EL (cell line): Measurements from ENCODE around the gene NRDC.
A peak's percentile ranks its signal among the peaks of the same experiment; 100 is the strongest.
"Not testable (repeated sequence)": the region's sequence is repeated elsewhere in the genome, so short reads cannot be mapped to it uniquely, and the experiment has no call there.

ENCODE experiments used
- DNase-seq: peaks from one replicate; pipeline ENCODE4 v3.0.0-alpha.2; 2016

Gene NRDC

GRCh38 chr1:51878616-51879336 is at the start of gene NRDC:
NRDC (minus strand) TSS chr1:51878727; CDS start chr1:51878615, 112 bp downstream.
- peak; percentile 100 for DNase-seq

GRCh38 chr1:51927029-51927428 is 48.5 kb upstream of the NRDC start:
- peak; percentile 77 for DNase-seq

- peak; percentile 70 for DNase-seq
Measured at GRCh38 chr1:51926171-51926812, 47.8 kb upstream of the NRDC start.

- DNase-seq, result peak; percentile 94
Measured at GRCh38 chr1:51924455-51924854, 45.9 kb upstream of the NRDC start.

- no peak for DNase-seq
Measured at GRCh38 chr1:51922040-51922439, 43.5 kb upstream of the NRDC start.

GRCh38 chr1:51920130-51920529 is 41.6 kb upstream of the NRDC start:
- DNase-seq, result no peak

GRCh38 chr1:51919684-51920083 is 41.2 kb upstream of the NRDC start:
- DNase-seq, result no peak

GRCh38 chr1:51916587-51917405 is 38.3 kb upstream of the NRDC start:
- peak; percentile 51 for DNase-seq

GRCh38 chr1:51915951-51916350 is 37.4 kb upstream of the NRDC start:
- DNase-seq, result no peak

- no peak for DNase-seq
Measured at GRCh38 chr1:51912881-51913280, 34.4 kb upstream of the NRDC start.

- DNase-seq, result no peak
Measured at GRCh38 chr1:51910221-51911000, 31.9 kb upstream of the NRDC start.

- no peak for DNase-seq
Measured at GRCh38 chr1:51908499-51908898, 30.0 kb upstream of the NRDC start.

- DNase-seq, result no peak
Measured at GRCh38 chr1:51907079-51907702, 28.7 kb upstream of the NRDC start.

- DNase-seq, result peak; percentile 91
Measured at GRCh38 chr1:51906306-51907078, 28.0 kb upstream of the NRDC start.

GRCh38 chr1:51902456-51902855 is 23.9 kb upstream of the NRDC start:
- no peak for DNase-seq

- DNase-seq, result no peak
Measured at GRCh38 chr1:51901151-51901550, 22.6 kb upstream of the NRDC start.

- DNase-seq, result no peak
Measured at GRCh38 chr1:51899022-51899421, 20.5 kb upstream of the NRDC start.

GRCh38 chr1:51898090-51898734 is 19.7 kb upstream of the NRDC start:
- peak; percentile 98 for DNase-seq

GRCh38 chr1:51897699-51898031 is 19.1 kb upstream of the NRDC start:
- DNase-seq, result peak; percentile 96

GRCh38 chr1:51894748-51895147 is 16.2 kb upstream of the NRDC start:
- not testable (repeated sequence) for DNase-seq

- no peak for DNase-seq
Measured at GRCh38 chr1:51878308-51878615, 265 bp downstream of the NRDC start.
